Stimulated activated CD8-positive, alpha-beta memory T cell treated with anti-CD3 and anti-CD28 coated beads, Interleukin-7, amount 100 ng/mL, for 48 hours (primary cell): ENCODE results near the gene PNMA8C.
"Not testable (repeated sequence)": the region's sequence is repeated elsewhere in the genome, so short reads cannot be mapped to it uniquely, and the experiment has no call there.

Experiments
- DNase-seq, 2 donors: peaks; one replicate each; pipeline ENCODE4 v3.0.0-alpha.2; 2020; ENCODE audit warnings: low read depth in 1 of 2; ENCODE audit errors: extremely low read depth in 1 of 2

PNMA8C gene

DNA sequence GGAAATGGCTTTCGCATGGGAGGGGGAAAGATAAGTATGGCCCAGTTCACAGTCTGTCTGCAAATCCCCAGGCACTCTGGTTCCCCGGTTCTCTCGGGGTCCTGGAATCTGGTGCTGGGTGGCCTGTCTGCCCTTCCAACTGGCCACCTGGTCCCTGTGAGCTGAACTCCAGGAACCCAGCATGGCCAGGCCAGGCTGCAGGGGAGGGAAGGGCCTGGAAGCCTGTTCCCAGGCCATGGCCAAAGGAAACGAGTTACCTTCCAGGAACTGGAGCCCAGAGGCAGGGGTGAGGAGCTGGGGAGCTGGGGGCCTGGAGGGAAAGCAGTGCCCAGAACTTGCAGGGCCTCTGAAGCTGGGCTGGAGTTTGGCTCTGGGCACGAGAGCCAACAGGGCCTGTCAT lies 19.1 kb upstream of the PNMA8C start:
- DNase-seq: no peak

GRCh38 chr19:46447006-46447405 lies 18.3 kb upstream of the PNMA8C start:
- DNase-seq: no peak

- no peak for DNase-seq
Observed at GRCh38 chr19:46446021-46446420, 17.3 kb upstream of the PNMA8C start.

DNA sequence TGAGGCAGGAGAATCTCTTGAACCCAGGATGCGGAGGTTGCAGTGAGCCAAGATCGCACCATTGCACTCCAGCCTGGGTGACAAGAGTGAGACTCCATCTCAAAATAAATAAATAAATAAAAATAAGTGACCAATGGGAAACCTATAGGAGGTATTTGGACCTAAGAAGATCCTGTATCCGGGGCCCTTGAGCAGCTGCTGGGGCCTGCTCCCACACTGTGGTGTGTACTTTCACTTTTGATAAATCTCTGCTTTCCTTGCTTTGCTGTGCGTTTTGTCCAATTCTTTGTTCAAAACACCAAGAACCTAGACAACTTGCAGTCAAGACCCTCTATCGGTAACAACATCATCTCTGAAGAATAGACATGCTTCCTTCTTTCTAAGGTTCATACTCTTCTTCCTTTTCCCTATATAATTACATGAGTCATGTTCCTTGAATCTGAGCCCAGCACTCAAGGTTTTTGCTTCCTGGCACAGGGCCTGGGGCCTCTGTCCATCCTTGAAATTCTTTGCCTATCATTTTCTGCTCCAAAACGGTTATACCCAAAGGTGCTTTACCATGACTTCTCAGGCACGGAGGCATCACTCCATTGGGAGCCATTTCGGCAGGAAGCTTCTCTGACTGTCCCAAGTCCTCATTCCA lies 14.2 kb upstream of the PNMA8C start:
- no peak for DNase-seq

DNA sequence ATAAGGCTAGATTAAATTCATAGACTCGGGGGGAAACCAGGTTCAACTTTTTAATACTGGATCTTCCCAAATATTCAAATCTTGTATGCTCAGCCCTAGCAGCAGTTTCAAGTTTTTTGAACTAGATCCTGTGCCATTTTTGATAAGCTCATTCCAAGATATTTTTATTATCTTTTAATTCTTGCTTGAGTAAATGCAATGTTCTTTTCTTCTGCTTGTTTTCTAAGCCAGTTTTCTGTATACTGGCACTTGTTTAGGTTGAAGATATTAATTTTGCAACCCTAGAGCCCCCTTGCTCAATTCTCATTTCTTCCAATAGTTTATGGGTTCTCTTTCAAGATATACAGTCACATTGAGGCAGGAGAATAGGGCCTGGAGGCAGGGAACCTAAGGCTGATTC lies 13.1 kb upstream of the PNMA8C start:
- DNase-seq: no peak

- not testable (repeated sequence) for DNase-seq
Observed at GRCh38 chr19:46435689-46436088, 7.0 kb upstream of the PNMA8C start.

- no peak for DNase-seq
Observed at GRCh38 chr19:46435009-46435408, 6.3 kb upstream of the PNMA8C start.

- DNase-seq: not testable (repeated sequence)
Observed at GRCh38 chr19:46433470-46433869, 4.7 kb upstream of the PNMA8C start.

- DNase-seq: no peak
Observed at GRCh38 chr19:46431824-46432223, 3.1 kb upstream of the PNMA8C start.

DNA sequence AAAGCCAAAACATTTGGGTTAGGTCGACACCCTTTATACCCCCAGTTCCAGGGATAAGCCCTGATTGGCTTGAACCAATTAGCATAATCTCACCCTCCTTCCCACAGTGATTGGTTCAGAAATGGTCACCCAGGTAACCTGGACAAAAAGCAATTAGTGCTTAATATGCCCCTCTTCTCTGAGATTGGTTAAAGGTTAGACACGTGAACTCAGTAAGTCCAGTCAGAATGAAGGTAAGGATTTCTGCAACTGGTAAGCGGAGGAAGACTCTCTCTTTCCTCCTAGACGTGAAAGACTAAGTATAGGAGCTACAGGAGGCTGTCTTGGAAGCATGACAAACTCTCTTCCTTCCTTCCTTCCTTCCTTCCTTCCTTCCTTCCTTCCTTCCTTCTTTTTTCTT lies 1.3 kb upstream of the PNMA8C start:
- no peak for DNase-seq

DNA sequence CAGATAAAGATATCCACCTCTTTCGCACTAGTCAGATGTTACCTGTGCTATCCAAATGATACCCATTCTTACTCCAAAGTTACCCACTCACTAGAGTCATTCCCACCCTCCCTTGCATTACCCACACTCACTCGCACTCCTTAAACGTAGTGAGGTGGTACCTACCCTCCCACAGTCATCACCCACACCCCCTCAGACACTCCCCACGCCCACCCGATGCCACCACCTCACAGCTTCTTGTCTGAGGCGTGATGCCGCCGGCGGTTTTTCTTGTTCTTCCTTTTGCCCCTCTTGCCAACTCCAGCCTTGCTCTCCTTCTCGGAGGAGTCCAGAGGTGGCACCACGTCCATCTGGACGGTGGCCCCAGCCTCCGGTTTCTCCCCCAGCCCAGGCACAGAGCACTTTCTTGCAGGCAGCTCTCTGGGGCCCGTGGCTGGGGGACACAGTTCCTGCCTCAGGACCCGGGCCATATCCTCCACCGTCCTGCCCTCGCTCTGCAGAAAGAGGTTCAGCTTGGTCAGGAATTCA lies 1.2 kb downstream of the PNMA8C start:
- no peak for DNase-seq

DNA sequence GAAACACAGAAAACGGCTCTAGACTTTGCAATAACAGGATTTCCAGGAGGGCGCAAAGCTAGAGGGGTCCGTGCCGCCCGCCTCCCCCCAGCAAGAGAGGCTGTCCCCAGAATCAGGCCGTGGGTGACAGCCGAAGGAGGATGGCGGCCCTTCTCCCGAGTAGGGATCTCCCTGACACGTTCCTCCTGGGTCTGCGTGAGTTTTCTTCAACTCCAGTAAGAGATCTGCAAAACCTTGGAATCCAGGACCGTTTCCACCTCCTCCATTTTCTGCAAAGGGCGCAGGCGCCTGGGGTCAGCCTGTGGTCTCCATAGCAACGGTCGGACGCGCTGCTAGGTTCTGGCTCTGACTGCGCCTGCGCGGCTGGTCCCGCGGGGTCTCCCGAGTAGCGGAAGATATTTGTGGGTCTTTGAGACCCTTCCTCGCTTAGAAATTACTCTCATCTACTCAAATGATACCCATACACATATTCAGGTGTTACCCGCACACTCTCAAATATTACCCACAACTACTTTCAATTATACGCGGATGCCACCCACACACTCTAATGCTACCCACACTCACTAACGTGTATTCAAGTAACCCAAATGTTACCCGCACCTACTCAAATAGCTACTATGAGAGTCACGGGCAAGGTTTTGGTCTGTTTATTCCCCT lies 2.1 kb downstream of the PNMA8C start:
- DNase-seq: peak; percentile 16 to 31

DNA sequence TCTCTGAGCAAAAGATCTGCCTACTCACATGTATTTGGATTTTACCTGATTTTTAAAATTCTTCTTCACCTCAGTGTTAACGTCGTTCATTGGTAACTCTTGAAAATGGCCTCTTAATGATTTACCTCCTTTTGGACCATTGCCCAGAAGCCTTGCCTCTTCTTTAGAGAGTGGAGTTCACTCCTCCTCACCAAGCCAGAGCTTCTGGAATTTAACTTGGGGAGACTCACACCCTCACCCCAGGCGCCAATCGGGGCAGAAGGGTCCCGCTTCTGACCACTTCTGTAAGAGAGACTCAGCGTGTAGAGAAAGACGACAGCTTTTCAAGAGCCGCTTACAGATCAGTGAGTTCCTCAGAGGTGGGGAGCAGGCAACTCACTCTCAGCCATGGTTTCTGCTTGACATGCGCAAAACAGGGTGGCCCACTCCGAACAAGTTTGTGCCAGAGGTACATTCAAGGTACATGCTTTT lies 2.7 kb downstream of the PNMA8C start:
- DNase-seq: no peak

DNA sequence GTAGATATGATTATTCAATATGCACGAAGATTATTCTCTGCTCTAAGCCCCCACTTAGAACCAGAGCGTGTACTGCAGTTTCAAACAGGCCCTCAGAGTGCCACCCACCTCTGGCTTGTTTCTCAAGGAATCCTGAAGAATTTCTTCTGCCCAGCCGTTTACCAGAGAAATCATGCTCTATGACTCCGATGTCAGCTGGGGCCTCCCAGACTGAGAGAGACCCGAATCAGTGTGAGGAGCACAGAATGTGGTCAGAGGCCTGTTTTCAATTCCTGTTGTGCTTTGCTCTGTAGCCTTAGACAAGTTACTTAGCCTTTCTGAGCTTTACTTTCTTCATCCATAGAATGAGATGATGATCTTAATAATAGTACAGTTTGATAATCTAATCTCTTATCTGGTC lies 5.5 kb downstream of the PNMA8C start:
- no peak for DNase-seq

DNA sequence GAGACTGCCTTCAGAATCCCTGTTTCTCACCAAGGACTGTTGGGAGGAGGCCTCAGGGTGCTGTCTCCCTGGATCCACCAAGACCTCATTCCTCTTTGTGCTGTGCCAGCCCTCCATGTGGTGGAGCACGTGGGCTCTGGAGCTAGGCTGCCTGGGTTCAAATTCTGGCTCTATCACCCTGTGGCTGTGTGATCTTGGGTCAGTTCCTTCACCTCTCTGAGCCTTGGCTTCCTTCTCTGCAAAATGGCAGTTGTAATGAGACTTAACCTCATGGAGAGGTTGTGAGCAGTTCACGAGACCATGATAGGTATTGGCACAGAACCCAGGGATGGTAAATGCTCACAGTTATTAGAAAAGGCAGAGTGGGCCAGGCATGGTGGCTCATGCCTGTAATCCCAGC lies 6.4 kb downstream of the PNMA8C start:
- no peak for DNase-seq

- no peak for DNase-seq
Observed at GRCh38 chr19:46420056-46420455, 8.7 kb downstream of the PNMA8C start.

DNA sequence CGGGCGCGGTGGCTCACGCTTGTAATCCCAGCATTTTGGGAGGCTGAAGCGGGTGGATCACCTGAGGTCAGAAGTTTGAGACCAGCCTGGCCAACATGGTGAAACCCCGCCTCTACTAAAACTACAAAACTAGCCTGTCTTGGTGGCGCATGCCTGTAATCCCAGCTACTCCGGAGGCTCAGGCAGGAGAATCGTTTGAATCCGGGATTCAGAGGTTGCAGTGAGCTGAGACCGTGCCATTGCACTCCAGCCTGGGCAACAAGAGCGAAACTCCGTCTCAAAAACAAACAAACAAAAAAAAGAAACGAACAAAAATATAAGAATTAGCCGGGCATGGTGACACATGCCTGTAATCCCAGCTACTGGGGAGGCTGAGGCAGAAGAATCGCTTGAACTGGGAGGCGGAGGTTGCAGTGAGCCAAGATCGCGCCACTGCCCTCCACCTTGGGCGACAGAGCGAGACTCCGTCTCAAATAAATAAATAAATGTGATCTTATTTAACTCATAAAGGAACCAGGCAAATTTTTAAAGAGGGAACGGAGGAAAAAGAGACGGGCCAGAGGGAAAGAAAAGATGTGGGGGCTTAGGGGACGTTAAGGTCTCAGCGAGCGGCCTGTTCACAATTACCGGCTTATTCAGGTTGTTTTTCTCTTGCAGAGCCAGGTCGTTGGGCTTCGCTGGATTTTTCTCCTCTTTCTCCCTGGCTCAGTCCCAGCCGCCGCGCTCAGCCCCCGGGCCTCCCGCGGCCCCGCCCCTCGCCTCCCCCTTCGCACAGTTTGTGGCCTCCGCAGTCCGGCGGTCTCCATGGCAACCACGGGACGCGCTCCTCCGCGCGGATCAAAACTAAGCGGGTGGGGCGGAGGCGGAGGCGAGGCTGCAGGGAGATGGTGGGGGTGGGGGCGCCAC lies 12.7 kb downstream of the PNMA8C start:
- peak; percentile 25 to 27 for DNase-seq

GRCh38 chr19:46414899-46415298 lies 13.8 kb downstream of the PNMA8C start:
- not testable (repeated sequence) for DNase-seq

DNA sequence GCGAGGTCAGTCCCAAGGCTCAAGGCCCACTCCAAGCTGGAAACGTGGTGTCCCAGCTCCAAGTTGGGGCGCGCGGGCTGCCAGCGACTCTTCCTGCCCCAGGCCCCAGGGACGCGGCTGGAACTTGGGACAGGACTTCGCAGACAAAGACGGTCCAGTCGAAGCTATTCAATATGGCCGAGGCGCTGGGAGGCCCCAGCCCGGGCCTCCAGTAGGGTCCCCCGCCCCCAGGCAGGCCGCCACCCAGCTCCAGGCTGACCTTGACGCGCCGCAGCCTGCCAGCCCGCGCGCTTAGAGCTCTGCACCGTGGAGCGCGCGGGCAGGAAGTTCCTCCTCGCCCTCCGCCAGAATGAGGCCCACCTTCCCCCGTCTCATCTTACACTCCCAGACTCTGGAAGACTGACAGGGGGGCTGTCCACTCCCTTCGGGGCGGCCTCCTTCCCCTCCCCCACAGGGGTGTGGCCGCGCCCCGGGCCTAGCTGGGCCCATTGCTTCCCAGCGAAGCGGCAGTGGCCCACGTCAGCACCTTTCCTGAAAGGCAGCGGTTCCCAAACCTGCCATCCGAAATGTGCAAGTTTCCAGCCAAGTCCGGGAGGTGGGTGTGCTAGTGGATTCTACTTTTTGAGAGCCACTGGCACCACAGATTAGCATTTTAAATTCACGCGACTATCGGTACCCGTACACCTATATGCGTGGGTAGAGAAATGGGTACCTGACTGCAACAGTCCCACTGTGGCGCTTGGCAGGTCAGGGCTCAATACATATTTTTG lies 15.3 kb downstream of the PNMA8C start, which contains the start of gene CCDC8:
Gene CCDC8, minus strand, starts transcription at position 303 of the 770 bp plus-strand sequence. CDS start 754 bp downstream, outside the sequence.
- no peak for DNase-seq

DNA sequence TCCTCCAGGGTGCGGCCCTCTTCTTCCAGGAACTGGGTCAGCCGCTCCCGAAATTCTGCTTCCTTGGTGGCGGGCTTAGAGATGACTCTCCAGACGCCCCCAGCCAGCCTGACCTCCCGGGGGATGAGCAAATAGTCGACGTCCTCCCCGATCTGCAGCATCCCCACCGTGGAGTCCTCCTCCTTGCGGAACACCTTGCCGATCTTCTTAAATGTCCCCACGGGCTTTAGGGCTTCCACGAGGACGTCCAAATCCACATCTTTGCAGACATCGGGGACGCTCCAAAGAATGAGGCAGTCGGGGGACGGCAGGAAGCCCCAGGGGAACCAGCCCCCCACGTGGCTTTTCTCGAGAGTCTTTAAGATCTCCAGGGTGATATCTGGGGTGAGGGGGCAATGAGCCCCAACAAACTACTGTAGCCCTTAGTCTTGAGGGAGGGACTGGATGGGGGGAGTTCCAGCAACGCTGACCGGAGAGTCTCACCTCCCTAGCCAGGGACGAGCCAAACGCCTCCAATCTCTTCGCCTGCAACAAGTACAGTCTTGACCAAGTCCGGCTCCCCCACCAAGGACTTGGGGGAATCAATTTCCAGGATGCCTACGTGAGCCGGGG lies 16.0 kb downstream of the PNMA8C start:
- no peak for DNase-seq
